GM18505 (cell line): ENCODE results near the gene EGLN2.
"Not testable (repeated sequence)": the region's sequence is repeated elsewhere in the genome, so short reads cannot be mapped to it uniquely, and the experiment has no call there.

Source experiments
- ATAC-seq: cut with Tn5 transposase; IDR thresholded peaks from one replicate; pipeline ENCODE4 v1.9.1; 2021; ENCODE audit not compliant: unreplicated experiment
- POLR2A ChIP-seq: IDR thresholded peaks from 4 replicates; pipeline ENCODE4 v1.6.1; 2011; ENCODE audit warnings: borderline replicate concordance; ENCODE audit not compliant: insufficient read depth, insufficient read length; ENCODE audit errors: extremely low read depth

Gene EGLN2

GRCh38 chr19:40768869-40769268, 30.1 kb upstream of the EGLN2 start:
- no peak for ATAC-seq
- TF ChIP-seq POLR2A, result no peak

- not testable (repeated sequence) for ATAC-seq
These were observed 27.7 kb upstream of the EGLN2 start for GRCh38 chr19:40771101-40771862.

- ATAC-seq, result no peak
- TF ChIP-seq POLR2A, result no peak
These were observed 23.9 kb upstream of the EGLN2 start, which contains the start of gene MIA for GRCh38 chr19:40774916-40775631. Gene MIA, plus strand, starts transcription at chr19:40775521. Its CDS starts 22 bp downstream, at chr19:40775543.

- no peak for ATAC-seq
- TF ChIP-seq POLR2A, result no peak
These were observed 23.4 kb upstream of the EGLN2 start for GRCh38 chr19:40775632-40776022.

GRCh38 chr19:40776364-40776763, 22.6 kb upstream of the EGLN2 start:
- ATAC-seq, result no peak

GRCh38 chr19:40776932-40777644, 21.9 kb upstream of the EGLN2 start:
- no peak for TF ChIP-seq POLR2A
- peak; percentile 47 for ATAC-seq

More at GRCh38 chr19:40776364-40776763, 22.6 kb upstream of the EGLN2 start:
- no peak for TF ChIP-seq POLR2A

GRCh38 chr19:40777645-40777936, 21.4 kb upstream of the EGLN2 start:
- ATAC-seq, result no peak
- TF ChIP-seq POLR2A, result no peak

GRCh38 chr19:40777937-40778705, 20.9 kb upstream of the EGLN2 start, which contains the start of gene RAB4B:
Gene RAB4B, plus strand, starts transcription at chr19:40778247. Its CDS starts 129 bp downstream, at chr19:40778376.
- peak; percentile 66 for ATAC-seq
- TF ChIP-seq POLR2A, result peak; percentile 84

GRCh38 chr19:40778706-40779284, 20.2 kb upstream of the EGLN2 start:
- no peak for TF ChIP-seq POLR2A
- no peak for ATAC-seq

GRCh38 chr19:40780582-40780981, 18.4 kb upstream of the EGLN2 start:
- TF ChIP-seq POLR2A, result no peak
- ATAC-seq, result no peak

- ATAC-seq, result no peak
- TF ChIP-seq POLR2A, result no peak
These were observed 17.9 kb upstream of the EGLN2 start for GRCh38 chr19:40781140-40781539.

- ATAC-seq, result no peak
- TF ChIP-seq POLR2A, result no peak
These were observed 15.3 kb upstream of the EGLN2 start for GRCh38 chr19:40783711-40784110.

GRCh38 chr19:40784146-40784545, 14.8 kb upstream of the EGLN2 start:
- ATAC-seq, result not testable (repeated sequence)

- no peak for TF ChIP-seq POLR2A
- no peak for ATAC-seq
These were observed 13.5 kb upstream of the EGLN2 start for GRCh38 chr19:40785526-40785925.
